Prostate gland (tissue), 2 donors: Measurements from ENCODE around the gene MCF2L2.

Experiments
- POLR2A ChIP-seq: fragments of 450-650 bp; IDR thresholded peaks from one replicate; pipeline ENCODE4 v1.6.1; 2016; ENCODE audit warnings: antibody characterized with exemption, mild to moderate bottlenecking
- TF ChIP-seq, protein P1 (sequence below), 4 experiments: fragments of 200-600 bp in 2 of 4; fragments of 450-650 bp in 2 of 4; sonication (generic) in 2 of 4; IDR thresholded peaks; 1 replicate in 3 of 4; 2 replicates in 1 of 4; pipeline ENCODE4 v1.5.1; 2016 to 2019; ENCODE audit warnings: antibody characterized with exemption in 4 of 4, mild to moderate bottlenecking in 2 of 4, moderate library complexity in 2 of 4

DNA sequence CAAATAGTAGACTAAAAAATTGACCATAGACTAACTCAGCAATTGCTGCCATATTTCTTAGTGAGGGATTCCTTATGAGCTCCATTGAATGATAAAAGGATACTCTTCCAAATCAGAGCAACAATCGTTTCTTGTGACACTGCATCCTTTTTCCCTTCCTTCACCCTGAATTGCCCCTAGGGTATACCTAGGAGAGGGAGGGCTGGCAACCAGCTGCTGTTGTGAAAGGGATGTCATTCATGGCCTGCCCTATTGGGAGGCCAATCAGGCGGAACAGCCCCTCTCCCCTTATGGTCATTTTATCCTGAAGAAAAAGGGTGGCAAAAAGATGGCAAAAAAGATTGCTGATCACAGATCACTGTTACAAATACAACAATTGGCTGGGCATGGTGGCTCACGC is 149.0 kb downstream of the MCF2L2 start:
- TF ChIP-seq, protein P1, sequence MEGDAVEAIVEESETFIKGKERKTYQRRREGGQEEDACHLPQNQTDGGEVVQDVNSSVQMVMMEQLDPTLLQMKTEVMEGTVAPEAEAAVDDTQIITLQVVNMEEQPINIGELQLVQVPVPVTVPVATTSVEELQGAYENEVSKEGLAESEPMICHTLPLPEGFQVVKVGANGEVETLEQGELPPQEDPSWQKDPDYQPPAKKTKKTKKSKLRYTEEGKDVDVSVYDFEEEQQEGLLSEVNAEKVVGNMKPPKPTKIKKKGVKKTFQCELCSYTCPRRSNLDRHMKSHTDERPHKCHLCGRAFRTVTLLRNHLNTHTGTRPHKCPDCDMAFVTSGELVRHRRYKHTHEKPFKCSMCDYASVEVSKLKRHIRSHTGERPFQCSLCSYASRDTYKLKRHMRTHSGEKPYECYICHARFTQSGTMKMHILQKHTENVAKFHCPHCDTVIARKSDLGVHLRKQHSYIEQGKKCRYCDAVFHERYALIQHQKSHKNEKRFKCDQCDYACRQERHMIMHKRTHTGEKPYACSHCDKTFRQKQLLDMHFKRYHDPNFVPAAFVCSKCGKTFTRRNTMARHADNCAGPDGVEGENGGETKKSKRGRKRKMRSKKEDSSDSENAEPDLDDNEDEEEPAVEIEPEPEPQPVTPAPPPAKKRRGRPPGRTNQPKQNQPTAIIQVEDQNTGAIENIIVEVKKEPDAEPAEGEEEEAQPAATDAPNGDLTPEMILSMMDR (IDR thresholded peaks at IDR 0.05), result no peak
- no peak for TF ChIP-seq POLR2A
